Gastrocnemius medialis (tissue), 4 donors: ENCODE measurements around the gene PRKG1. TPM values are rescaled to one million over a fixed set of nuclear protein-coding genes. Genes with fewer than 3 reads are reported as not detected.

Experiments used
- ATAC-seq, 2 donors: fragments of 150-250 bp; one replicate each; pipeline ENCODE4 v1.9.1; 2016
- DNase-seq, 2 donors: peaks; one replicate each; pipeline ENCODE4 v3.0.0-alpha.2; 2019
- H3K27ac ChIP-seq, 4 donors: fragments of 200-600 bp; sonication (generic); 1 replicate in 1 of 4; 2 replicates in 3 of 4; pipeline ENCODE4 v1.5.1; 2016 to 2018; ENCODE audit warnings: mild to moderate bottlenecking in 2 of 4, moderate library complexity in 1 of 4
- H3K27me3 ChIP-seq, 3 donors: fragments of 200-600 bp; sonication (generic) in 2 of 3; 1 replicate in 1 of 3; 2 replicates in 2 of 3; pipeline versions ENCODE4 v1.5.1 to v1.6.0; 2016 to 2019; ENCODE audit warnings: mild to moderate bottlenecking in 1 of 3, moderate library complexity in 1 of 3
- H3K36me3 ChIP-seq, 2 donors: fragments of 200-600 bp; sonication (generic) in 1 of 2; one replicate each; pipeline ENCODE4 v1.5.1; 2017 to 2018
- H3K4me1 ChIP-seq, 2 donors: fragments of 200-600 bp; sonication (generic) in 1 of 2; one replicate each; pipeline ENCODE4 v1.5.1; 2016 to 2017; ENCODE audit warnings: mild to moderate bottlenecking in 2 of 2
- H3K4me3 ChIP-seq, 4 donors: fragments of 200-600 bp; sonication (generic) in 3 of 4; 1 replicate in 1 of 4; 2 replicates in 3 of 4; pipeline ENCODE4 v1.5.1; 2016 to 2019; ENCODE audit warnings: mild to moderate bottlenecking in 2 of 4
- H3K9me3 ChIP-seq, 3 donors: fragments of 200-600 bp; sonication (generic) in 2 of 3; 1 replicate in 1 of 3; 2 replicates in 2 of 3; pipeline ENCODE4 v1.5.1; 2016 to 2019
- POLR2A ChIP-seq, 2 donors: fragments of 450-650 bp; IDR thresholded peaks; one replicate each; pipeline ENCODE4 v1.6.1; 2017; ENCODE audit warnings: antibody characterized with exemption in 2 of 2, mild to moderate bottlenecking in 2 of 2, moderate library complexity in 2 of 2
- in situ Hi-C, 4 donors: fragments of 200-750 bp; cut with MboI; loops; one replicate each; pipeline versions ENCODE4 v1.15.0 to v1.8.0; 2017; ENCODE audit warnings: low sequenced_read_pairs in 4 of 4
- intact Hi-C: fragments of 100-400 bp; cut with DNase I; formaldehyde crosslinking; loops from one replicate; pipeline ENCODE4 v1.15.1; 2023; ENCODE audit warnings: low total_unique reads
- total RNA-seq, 4 donors: library from RNA; depleted of rRNA; stranded (reverse); fragments of >200 nt; gene quantifications; one replicate each; pipeline versions ENCODE4 v1.1.0 to v1.2.3, GENCODE V29; 2016
- TF ChIP-seq, protein P1 (sequence below), 5 experiments: fragments of 450-650 bp in 3 of 5; fragments of 200-600 bp in 2 of 5; sonication (generic) in 2 of 5; IDR thresholded peaks in 4 of 5; conservative IDR thresholded peaks in 1 of 5; 1 replicate in 4 of 5; 2 replicates in 1 of 5; pipeline ENCODE4 v1.5.1; 2016 to 2019; ENCODE audit warnings: antibody characterized with exemption in 5 of 5, mild to moderate bottlenecking in 3 of 5, moderate library complexity in 3 of 5

The PRKG1 gene
- total RNA-seq, 4 donors from 2014 or later: 10.4 to 39.4 (median 25.1) TPM

DNA sequence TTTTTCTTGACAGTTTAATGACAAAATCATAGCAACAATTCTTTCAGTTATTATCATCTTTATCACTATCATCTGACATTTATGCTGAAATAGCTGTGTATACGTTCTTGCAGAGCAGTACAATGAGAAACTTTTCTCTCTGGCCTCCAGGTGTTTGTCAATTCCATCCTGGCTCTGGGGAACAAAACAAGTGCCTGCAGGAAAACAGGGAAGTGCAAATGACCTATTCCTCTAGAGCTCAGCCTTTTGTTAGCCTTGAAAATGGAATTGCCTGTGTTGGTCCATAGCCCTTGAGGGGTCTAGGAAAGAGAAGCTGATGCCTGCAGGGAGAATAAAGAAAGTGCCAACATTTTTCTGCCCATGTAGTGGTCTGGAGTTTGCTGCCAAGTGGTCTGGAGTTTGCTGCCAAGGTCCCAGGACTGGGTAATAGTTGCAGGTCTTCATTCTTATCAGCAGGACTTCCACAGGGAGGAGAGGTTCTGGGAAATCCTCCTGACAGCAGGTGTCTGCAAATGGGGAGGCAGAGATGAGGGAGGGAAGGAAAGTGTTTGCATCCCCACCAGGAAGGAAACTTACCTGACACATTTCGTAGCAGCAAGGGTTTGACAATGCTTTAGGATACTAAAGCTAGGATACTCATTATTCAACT is 635.2 kb downstream of the PRKG1 start:
- intact Hi-C loops: no loop called here
- Histone ChIP-seq H3K27ac (no peak overlapping the region), H3K36me3 (no peaks in the 10 kb centered on the region), H3K9me3 (no peaks in the 10 kb centered on the region), H3K27me3 (no peaks in the 10 kb centered on the region), H3K4me1 (peaks cover 6 to 14% of the 10 kb centered on the region in 2 donors), H3K4me3 (no peak overlapping the region)
- in situ Hi-C loops: no loop called here
- TF ChIP-seq, protein P1, sequence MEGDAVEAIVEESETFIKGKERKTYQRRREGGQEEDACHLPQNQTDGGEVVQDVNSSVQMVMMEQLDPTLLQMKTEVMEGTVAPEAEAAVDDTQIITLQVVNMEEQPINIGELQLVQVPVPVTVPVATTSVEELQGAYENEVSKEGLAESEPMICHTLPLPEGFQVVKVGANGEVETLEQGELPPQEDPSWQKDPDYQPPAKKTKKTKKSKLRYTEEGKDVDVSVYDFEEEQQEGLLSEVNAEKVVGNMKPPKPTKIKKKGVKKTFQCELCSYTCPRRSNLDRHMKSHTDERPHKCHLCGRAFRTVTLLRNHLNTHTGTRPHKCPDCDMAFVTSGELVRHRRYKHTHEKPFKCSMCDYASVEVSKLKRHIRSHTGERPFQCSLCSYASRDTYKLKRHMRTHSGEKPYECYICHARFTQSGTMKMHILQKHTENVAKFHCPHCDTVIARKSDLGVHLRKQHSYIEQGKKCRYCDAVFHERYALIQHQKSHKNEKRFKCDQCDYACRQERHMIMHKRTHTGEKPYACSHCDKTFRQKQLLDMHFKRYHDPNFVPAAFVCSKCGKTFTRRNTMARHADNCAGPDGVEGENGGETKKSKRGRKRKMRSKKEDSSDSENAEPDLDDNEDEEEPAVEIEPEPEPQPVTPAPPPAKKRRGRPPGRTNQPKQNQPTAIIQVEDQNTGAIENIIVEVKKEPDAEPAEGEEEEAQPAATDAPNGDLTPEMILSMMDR (IDR thresholded peaks at IDR 0.05 in 4 of 5, conservative IDR thresholded peaks at IDR 0.05 in 1 of 5): no peak
- TF ChIP-seq POLR2A (IDR thresholded peaks at IDR 0.05): no peak
- no peak for DNase-seq
- ATAC-seq: no peak

DNA sequence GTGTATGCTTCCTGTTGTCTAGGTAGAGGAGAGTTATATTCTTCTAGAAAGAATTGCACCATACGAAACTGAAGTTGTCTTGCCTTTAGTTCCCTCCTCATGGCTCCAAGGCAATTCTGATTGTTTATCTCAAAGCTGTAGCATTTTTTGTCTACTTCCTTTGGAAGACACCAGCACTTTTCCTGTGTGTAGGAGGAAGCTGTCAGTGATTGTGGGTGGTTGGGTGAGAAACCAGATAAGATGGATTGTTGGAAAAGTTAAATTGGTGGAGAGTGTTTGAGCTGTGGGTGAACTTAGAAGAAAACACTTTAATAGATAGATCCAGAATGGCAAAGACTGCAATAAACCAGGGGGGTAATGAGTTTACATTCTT is 637.2 kb downstream of the PRKG1 start:
- no peak for TF ChIP-seq POLR2A (IDR thresholded peaks at IDR 0.05)
- TF ChIP-seq, protein P1 (IDR thresholded peaks at IDR 0.05 in 4 of 5, conservative IDR thresholded peaks at IDR 0.05 in 1 of 5): no peak
- ATAC-seq (no peak), DNase-seq (no peak)
- no peaks in the 10 kb centered on the region for H3K9me3 ChIP-seq
- no peaks in the 10 kb centered on the region for H3K27me3 ChIP-seq
- peaks cover under 1 to 6% of the 10 kb centered on the region in 2 donors for H3K4me1 ChIP-seq
- in situ Hi-C loops: no loop called here
- intact Hi-C loops: no loop called here
- H3K27ac ChIP-seq: no peak overlapping the region
- H3K36me3 ChIP-seq: no peaks in the 10 kb centered on the region
- no peak overlapping the region for H3K4me3 ChIP-seq

DNA sequence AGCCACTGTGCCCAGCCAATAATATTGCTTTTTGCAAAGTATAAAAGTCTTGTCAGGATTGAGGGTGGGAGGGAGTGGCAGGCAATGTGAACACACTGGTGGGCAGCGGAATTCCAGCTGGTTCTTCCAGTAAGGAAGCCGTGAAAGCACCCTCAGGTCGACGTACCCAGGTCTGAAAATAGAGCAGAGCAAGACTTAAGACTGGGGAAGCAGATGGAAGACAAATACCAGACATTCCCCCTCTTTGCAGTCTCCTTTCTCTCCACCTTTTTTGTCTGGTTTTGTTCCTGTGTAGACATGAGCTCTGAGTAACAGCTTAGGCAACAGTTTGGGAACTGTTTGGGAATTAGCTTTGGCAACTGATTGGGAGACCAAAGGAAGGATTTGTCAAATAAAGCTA is 642.7 kb downstream of the PRKG1 start:
- Histone ChIP-seq H3K4me1 (no peaks in the 10 kb centered on the region), H3K9me3 (no peaks in the 10 kb centered on the region), H3K4me3 (no peak overlapping the region), H3K36me3 (no peaks in the 10 kb centered on the region), H3K27me3 (no peaks in the 10 kb centered on the region), H3K27ac (no peak overlapping the region)
- in situ Hi-C loops (no loop called here), intact Hi-C loops (no loop called here)
- ATAC-seq (no peak), DNase-seq (no peak)
- TF ChIP-seq, protein P1 (IDR thresholded peaks at IDR 0.05 in 4 of 5, conservative IDR thresholded peaks at IDR 0.05 in 1 of 5): no peak
- no peak for TF ChIP-seq POLR2A (IDR thresholded peaks at IDR 0.05)

DNA sequence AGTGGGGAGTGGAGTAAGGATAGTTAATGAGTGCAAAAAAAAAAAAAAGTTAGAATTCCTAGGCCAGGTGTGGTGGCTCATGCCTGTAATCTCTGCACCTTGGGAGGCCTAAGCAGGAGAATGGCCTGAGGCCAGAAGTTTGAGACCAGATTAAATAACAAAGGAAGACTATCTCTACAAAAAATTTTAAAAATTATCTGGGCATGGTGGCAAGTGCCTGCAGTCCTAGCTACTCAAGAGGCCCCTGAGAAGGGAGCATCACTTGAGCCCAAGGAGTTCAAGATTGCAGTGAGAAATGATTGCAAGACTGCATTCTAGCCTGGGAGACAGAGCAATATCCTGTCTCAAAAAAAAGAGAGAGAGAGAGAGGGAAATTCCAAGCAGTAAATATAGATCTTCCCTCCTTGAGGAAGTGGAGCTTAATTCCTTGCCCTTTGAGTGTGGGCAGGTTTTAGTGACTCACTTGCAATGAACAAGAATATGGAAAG is 644.6 kb downstream of the PRKG1 start:
- peaks cover 0 to 4% of the 10 kb centered on the region in 2 donors for H3K4me1 ChIP-seq
- H3K36me3 ChIP-seq: no peaks in the 10 kb centered on the region
- no peak for DNase-seq
- no peaks in the 10 kb centered on the region for H3K27me3 ChIP-seq
- TF ChIP-seq, protein P1 (IDR thresholded peaks at IDR 0.05 in 4 of 5, conservative IDR thresholded peaks at IDR 0.05 in 1 of 5): no peak
- no peak for TF ChIP-seq POLR2A (IDR thresholded peaks at IDR 0.05)
- H3K9me3 ChIP-seq: no peaks in the 10 kb centered on the region
- intact Hi-C loops (no loop called here), in situ Hi-C loops (no loop called here)
- no peak overlapping the region for H3K4me3 ChIP-seq
- H3K27ac ChIP-seq: no peak overlapping the region
- ATAC-seq: no peak

DNA sequence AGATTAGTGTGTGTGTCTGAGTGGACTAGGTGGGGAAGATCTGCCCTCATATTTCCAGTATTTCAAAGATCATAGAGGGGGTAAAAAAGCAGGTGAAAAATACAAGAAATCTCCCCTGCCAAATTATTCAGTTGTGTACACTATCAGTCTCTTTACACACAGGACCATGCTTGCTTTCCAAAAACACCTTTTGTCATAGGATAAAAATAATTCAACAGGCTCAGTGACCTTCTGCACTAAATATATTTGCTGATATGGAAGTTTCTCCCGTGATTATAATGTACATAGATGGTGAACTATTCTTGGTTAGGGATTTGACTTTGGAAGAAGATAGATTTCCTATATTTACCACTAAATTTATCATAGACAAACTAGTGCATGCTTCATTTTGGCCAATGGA is 649.8 kb downstream of the PRKG1 start:
- Histone ChIP-seq H3K9me3 (no peaks in the 10 kb centered on the region), H3K27me3 (no peaks in the 10 kb centered on the region), H3K36me3 (no peaks in the 10 kb centered on the region), H3K4me1 (peaks cover 5% of the 10 kb centered on the region in 2 donors), H3K4me3 (no peak overlapping the region), H3K27ac (peak overlapping the region in 2 of 4 donors; percentile 16 to 17)
- no peak for DNase-seq
- ATAC-seq: peak; percentile 64 to 80
- in situ Hi-C loops: no loop called here
- intact Hi-C loops: no loop called here
- no peak for TF ChIP-seq POLR2A (IDR thresholded peaks at IDR 0.05)
- TF ChIP-seq, protein P1 (IDR thresholded peaks at IDR 0.05 in 4 of 5, conservative IDR thresholded peaks at IDR 0.05 in 1 of 5): no peak
